GM19452 (cell line): ENCODE results near the gene THAP5.
"Not testable (repeated sequence)": the region's sequence is repeated elsewhere in the genome, so short reads cannot be mapped to it uniquely, and the experiment has no call there.

Source experiments
- ATAC-seq: cut with Tn5 transposase; IDR thresholded peaks from one replicate; pipeline ENCODE4 v1.9.1; 2021; ENCODE audit not compliant: unreplicated experiment

The THAP5 gene

GRCh38 chr7:108585843-108586242, 16.3 kb upstream of the THAP5 start:
- no peak for ATAC-seq

- ATAC-seq: no peak
Measured at GRCh38 chr7:108584211-108584610, 14.7 kb upstream of the THAP5 start.

- no peak for ATAC-seq
Measured at GRCh38 chr7:108581655-108582491, 12.4 kb upstream of the THAP5 start.

GRCh38 chr7:108580298-108580697, 10.8 kb upstream of the THAP5 start:
- no peak for ATAC-seq

GRCh38 chr7:108578937-108579336, 9.4 kb upstream of the THAP5 start:
- no peak for ATAC-seq

GRCh38 chr7:108576116-108576515, 6.6 kb upstream of the THAP5 start:
- no peak for ATAC-seq

GRCh38 chr7:108575156-108575555, 5.7 kb upstream of the THAP5 start:
- no peak for ATAC-seq

GRCh38 chr7:108572480-108572879, 3.0 kb upstream of the THAP5 start:
- no peak for ATAC-seq

GRCh38 chr7:108570146-108570755, 745 bp upstream of the THAP5 start:
- peak; percentile 18 for ATAC-seq

- no peak for ATAC-seq
Measured at GRCh38 chr7:108568801-108569380, 615 bp downstream of the THAP5 start.

- no peak for ATAC-seq
Measured at GRCh38 chr7:108565987-108566386, 3.5 kb downstream of the THAP5 start.

GRCh38 chr7:108561047-108561619, 8.4 kb downstream of the THAP5 start:
- ATAC-seq: no peak

- no peak for ATAC-seq
Measured at GRCh38 chr7:108559253-108559652, 10.3 kb downstream of the THAP5 start.

- no peak for ATAC-seq
Measured at GRCh38 chr7:108557617-108558016, 11.9 kb downstream of the THAP5 start.

- ATAC-seq: no peak
Measured at GRCh38 chr7:108557191-108557590, 12.3 kb downstream of the THAP5 start.

- ATAC-seq: not testable (repeated sequence)
Measured at GRCh38 chr7:108556665-108557064, 12.8 kb downstream of the THAP5 start.

- not testable (repeated sequence) for ATAC-seq
Measured at GRCh38 chr7:108548141-108548896, 21.2 kb downstream of the THAP5 start.

- ATAC-seq: no peak
Measured at GRCh38 chr7:108541478-108541877, 28.0 kb downstream of the THAP5 start.

GRCh38 chr7:108538685-108539084, 30.8 kb downstream of the THAP5 start:
- ATAC-seq: not testable (repeated sequence)

- not testable (repeated sequence) for ATAC-seq
Measured at GRCh38 chr7:108538236-108538635, 31.3 kb downstream of the THAP5 start.

- ATAC-seq: no peak
Measured at GRCh38 chr7:108537229-108537628, 32.3 kb downstream of the THAP5 start.
